Ovary (tissue), 9 donors: ENCODE results near the gene MYOF. TPM values are rescaled to one million over a fixed set of nuclear protein-coding genes. Genes with fewer than 3 reads are reported as not detected.

Experiments used
- DNase-seq, 5 donors: peaks; one replicate each; pipeline ENCODE4 v3.0.0-alpha.2; 2019 to 2020
- H3K27ac ChIP-seq, 2 donors: fragments of 200-600 bp; one replicate each; pipeline versions ENCODE4 v1.5.1 to v1.8.0; 2019 to 2022
- H3K27me3 ChIP-seq: fragments of 200-600 bp; one replicate; pipeline ENCODE4 v1.8.0; 2022
- H3K36me3 ChIP-seq: fragments of 200-600 bp; sonication (generic); one replicate; pipeline ENCODE4 v1.5.1; 2019
- H3K4me1 ChIP-seq: one replicate; pipeline ENCODE4 v1.8.1; 2013; ENCODE audit warnings: mild to moderate bottlenecking, moderate library complexity; ENCODE audit not compliant: insufficient read depth
- H3K4me3 ChIP-seq: fragments of 200-600 bp; sonication (generic); one replicate; pipeline ENCODE4 v1.5.1; 2017
- H3K9me3 ChIP-seq, 2 donors: fragments of 200-600 bp in 1 of 2; sonication (generic) in 1 of 2; one replicate each; pipeline versions ENCODE4 v1.5.1 to v1.8.1; 2013 to 2019; ENCODE audit warnings: mild to moderate bottlenecking in 1 of 2, moderate library complexity in 1 of 2
- EP300 ChIP-seq: sonication (generic); formaldehyde crosslinking; IDR thresholded peaks from one replicate; pipeline ENCODE4 v1.6.1; 2017; ENCODE audit warnings: antibody characterized with exemption
- POLR2A ChIP-seq: fragments of 450-650 bp; IDR thresholded peaks from one replicate; pipeline ENCODE4 v1.6.1; 2017; ENCODE audit warnings: antibody characterized with exemption, mild to moderate bottlenecking, moderate library complexity
- WGBS, 3 donors: extraction: QIAGEN DNeasy Blood & Tissue Kit in 1 of 3; methylation state at CpG; one replicate each; pipeline versions ENCODE4 v1.1.5 to v1.1.7; 2013 to 2017; 5-methylcytosine and 5-hydroxymethylcytosine counted together
- intact Hi-C, 4 donors: fragments of 100-400 bp; cut with DNase I; formaldehyde crosslinking; loops; one replicate each; pipeline versions ENCODE4 v1.11.0 to v1.15.1; 2022 to 2023
- polyA plus RNA-seq, 2 donors: library from polyadenylated mRNA; stranded (reverse); fragments of 200-250 nt in 1 of 2; fragments of 350-450 nt in 1 of 2; fragmentation: Illumina TruSeq in 1 of 2; extraction: RNeasy Lipid Tissue Mini Kit (QIAGEN cat#74804) in 1 of 2; gene quantifications; one replicate each; pipeline ENCODE4 v1.2.3, GENCODE V29; 2013 to 2014
- total RNA-seq, 7 donors: library from RNA; depleted of rRNA in 2 of 7; stranded (reverse); fragments of >200 nt in 2 of 7; fragmentation: NEBNext Ultra II Directional in 3 of 7; extraction: Animal tissue kit (Norgen Biotek cat#: 25700) in 3 of 7; gene quantifications; one replicate each; pipeline versions ENCODE4 v1.1.0 to v1.2.4, GENCODE V29; 2016 to 2023
- TF ChIP-seq, protein P1 (sequence below), 3 donors: fragments of 450-650 bp in 2 of 3; fragments of 200-600 bp in 1 of 3; IDR thresholded peaks; one replicate each; pipeline versions ENCODE4 v1.5.1 to v1.8.0; 2016 to 2022; ENCODE audit warnings: antibody characterized with exemption in 3 of 3, mild to moderate bottlenecking in 1 of 3
- donor health status: DM: no; HTN: no; CAD: no; lungs with moderate emphysema.
- donor health status: DM: no; HTN: no; CAD: no.
- donor health status: Bipolar disorder and iron deficiency.
- donor health status: DM: yes; HTN: yes; CAD: no.
- donor health status: DM: no; HTN: no; CAD: no.
- donor health status: DM: yes; HTN: yes; CAD: no.

Gene MYOF
- total and polyA plus RNA-seq, 9 donors, result 7.9 to 89.0 (median 45.7) TPM

- no peak overlapping the region for H3K4me3 ChIP-seq
- no peak for DNase-seq
- intact Hi-C loops, result no loop called here
- TF ChIP-seq POLR2A, result no peak
- TF ChIP-seq, protein P1, sequence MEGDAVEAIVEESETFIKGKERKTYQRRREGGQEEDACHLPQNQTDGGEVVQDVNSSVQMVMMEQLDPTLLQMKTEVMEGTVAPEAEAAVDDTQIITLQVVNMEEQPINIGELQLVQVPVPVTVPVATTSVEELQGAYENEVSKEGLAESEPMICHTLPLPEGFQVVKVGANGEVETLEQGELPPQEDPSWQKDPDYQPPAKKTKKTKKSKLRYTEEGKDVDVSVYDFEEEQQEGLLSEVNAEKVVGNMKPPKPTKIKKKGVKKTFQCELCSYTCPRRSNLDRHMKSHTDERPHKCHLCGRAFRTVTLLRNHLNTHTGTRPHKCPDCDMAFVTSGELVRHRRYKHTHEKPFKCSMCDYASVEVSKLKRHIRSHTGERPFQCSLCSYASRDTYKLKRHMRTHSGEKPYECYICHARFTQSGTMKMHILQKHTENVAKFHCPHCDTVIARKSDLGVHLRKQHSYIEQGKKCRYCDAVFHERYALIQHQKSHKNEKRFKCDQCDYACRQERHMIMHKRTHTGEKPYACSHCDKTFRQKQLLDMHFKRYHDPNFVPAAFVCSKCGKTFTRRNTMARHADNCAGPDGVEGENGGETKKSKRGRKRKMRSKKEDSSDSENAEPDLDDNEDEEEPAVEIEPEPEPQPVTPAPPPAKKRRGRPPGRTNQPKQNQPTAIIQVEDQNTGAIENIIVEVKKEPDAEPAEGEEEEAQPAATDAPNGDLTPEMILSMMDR (IDR thresholded peaks at IDR 0.05), result no peak
- TF ChIP-seq EP300, result no peak
- H3K27me3 ChIP-seq, result no peaks in the 10 kb centered on the region
- H3K9me3 ChIP-seq, result no peaks in the 10 kb centered on the region
- 90 to 92% (median 92%) methylated on average over 6 of the region's 6 CpGs for WGBS, 3 donors
- no peak overlapping the region for H3K27ac ChIP-seq
- H3K4me1 ChIP-seq, result no peaks in the 10 kb centered on the region
- peaks cover 2% of the 10 kb centered on the region for H3K36me3 ChIP-seq
Observed at GRCh38 chr10:93336110-93336509, 146.0 kb downstream of the MYOF start.

GRCh38 chr10:93334901-93335327 is 147.2 kb downstream of the MYOF start:
- Histone ChIP-seq H3K36me3 (peaks cover 2% of the 10 kb centered on the region), H3K27me3 (no peaks in the 10 kb centered on the region), H3K4me1 (no peaks in the 10 kb centered on the region), H3K9me3 (no peaks in the 10 kb centered on the region), H3K27ac (no peak overlapping the region), H3K4me3 (no peak overlapping the region)
- DNase-seq, result no peak
- TF ChIP-seq POLR2A (no peak), EP300 (no peak)
- TF ChIP-seq, protein P1 (IDR thresholded peaks at IDR 0.05), result no peak
- intact Hi-C loops, result no loop called here
- 93 to 94% (median 93%) methylated on average over 9 of the region's 9 CpGs for WGBS, 3 donors

- H3K4me3 ChIP-seq, result no peak overlapping the region
- no peaks in the 10 kb centered on the region for H3K9me3 ChIP-seq
- intact Hi-C loops, result no loop called here
- no peaks in the 10 kb centered on the region for H3K4me1 ChIP-seq
- TF ChIP-seq, protein P1 (IDR thresholded peaks at IDR 0.05), result no peak
- TF ChIP-seq EP300, result no peak
- TF ChIP-seq POLR2A, result no peak
- peaks cover 2% of the 10 kb centered on the region for H3K36me3 ChIP-seq
- H3K27ac ChIP-seq, result no peak overlapping the region
- H3K27me3 ChIP-seq, result no peaks in the 10 kb centered on the region
- 80 to 84% (median 83%) methylated on average over 3 of the region's 3 CpGs for WGBS, 3 donors
- DNase-seq, result no peak
Observed at GRCh38 chr10:93334181-93334580, 148.0 kb downstream of the MYOF start.

DNA sequence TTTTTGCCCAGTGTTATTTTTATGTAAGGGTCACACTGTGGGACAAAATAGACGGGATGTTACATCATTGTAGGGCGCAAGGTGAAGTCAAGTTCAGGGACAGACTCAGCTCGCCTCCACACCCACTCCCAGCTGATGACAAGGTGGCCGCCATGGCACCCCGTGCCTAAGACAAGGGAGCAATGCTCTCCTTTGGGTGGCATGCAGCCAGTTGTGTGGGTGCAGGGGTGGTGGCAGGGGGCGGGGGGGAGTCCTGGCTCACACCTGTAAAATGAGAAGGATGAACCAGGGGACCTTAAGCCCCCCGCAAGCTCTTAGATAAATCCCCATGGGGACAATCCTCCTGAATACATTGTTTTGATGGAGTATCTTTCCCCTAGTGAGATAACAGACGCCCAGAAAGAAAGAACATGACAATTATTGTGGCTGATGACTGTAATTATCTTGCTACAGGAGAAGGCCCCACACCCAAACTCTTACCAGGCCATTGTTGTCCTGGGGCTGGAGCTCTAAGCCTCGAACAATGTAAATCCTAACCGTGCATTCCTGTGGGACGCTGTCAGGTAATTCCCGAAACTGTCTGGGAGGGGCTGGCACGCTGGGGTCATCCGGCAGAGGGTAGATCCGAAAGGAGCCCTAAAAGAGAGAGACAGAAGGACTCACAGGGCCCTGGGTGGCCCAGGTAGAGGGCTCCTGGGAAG is 148.7 kb downstream of the MYOF start:
- DNase-seq, result no peak
- H3K36me3 ChIP-seq, result peaks cover 2% of the 10 kb centered on the region

More for the DNA sequence above, 148.7 kb downstream of the MYOF start:
- Histone ChIP-seq H3K27me3 (no peaks in the 10 kb centered on the region), H3K4me3 (no peak overlapping the region), H3K27ac (no peak overlapping the region), H3K4me1 (no peaks in the 10 kb centered on the region), H3K9me3 (no peaks in the 10 kb centered on the region)
- WGBS, 3 donors, result 84 to 91% (median 87%) methylated on average over 15 of the region's 15 CpGs
- intact Hi-C loops, result no loop called here
- TF ChIP-seq EP300 (no peak), POLR2A (no peak)
- TF ChIP-seq, protein P1 (IDR thresholded peaks at IDR 0.05), result no peak
